GM12891 (cell line): ENCODE results near the gene YPEL2.
"Not testable (repeated sequence)": the region's sequence is repeated elsewhere in the genome, so short reads cannot be mapped to it uniquely, and the experiment has no call there.

Experiments used
- POLR2A ChIP-seq: IDR thresholded peaks from 2 replicates; pipeline ENCODE4 v1.6.1; 2011; ENCODE audit warnings: low read depth, low read length, control low read depth
- POLR2AphosphoS5 ChIP-seq: IDR thresholded peaks from 2 replicates; pipeline ENCODE4 v1.6.1; 2011; ENCODE audit warnings: low read depth, low read length, control low read depth
- TAF1 ChIP-seq: IDR thresholded peaks from 2 replicates; pipeline ENCODE4 v1.6.1; 2011; ENCODE audit warnings: low read depth, low read length, control low read depth

DNA sequence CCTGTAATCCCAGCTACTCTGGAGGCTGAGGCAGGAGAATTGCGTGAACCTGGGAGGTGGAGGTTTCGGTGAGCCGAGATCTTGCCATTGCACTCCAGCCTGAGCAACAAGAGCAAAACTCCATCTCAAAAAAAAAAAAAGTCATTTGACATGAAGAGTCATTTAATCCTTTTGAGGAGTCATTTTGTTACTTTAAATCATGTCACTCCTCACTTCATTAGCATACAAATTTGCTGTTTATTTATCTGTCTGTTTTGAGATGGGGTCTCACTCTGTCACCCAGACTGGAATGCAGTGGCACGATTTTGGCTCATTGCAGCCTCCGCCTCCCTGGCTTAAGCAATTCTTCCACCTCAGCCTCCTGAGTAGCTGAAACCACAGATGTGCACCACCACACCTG is 81.0 kb downstream of the YPEL2 start:
- not testable (repeated sequence) for TF ChIP-seq POLR2A, POLR2AphosphoS5, TAF1
